ENCODE measurements around the gene C3orf62.

Gene C3orf62

DNA sequence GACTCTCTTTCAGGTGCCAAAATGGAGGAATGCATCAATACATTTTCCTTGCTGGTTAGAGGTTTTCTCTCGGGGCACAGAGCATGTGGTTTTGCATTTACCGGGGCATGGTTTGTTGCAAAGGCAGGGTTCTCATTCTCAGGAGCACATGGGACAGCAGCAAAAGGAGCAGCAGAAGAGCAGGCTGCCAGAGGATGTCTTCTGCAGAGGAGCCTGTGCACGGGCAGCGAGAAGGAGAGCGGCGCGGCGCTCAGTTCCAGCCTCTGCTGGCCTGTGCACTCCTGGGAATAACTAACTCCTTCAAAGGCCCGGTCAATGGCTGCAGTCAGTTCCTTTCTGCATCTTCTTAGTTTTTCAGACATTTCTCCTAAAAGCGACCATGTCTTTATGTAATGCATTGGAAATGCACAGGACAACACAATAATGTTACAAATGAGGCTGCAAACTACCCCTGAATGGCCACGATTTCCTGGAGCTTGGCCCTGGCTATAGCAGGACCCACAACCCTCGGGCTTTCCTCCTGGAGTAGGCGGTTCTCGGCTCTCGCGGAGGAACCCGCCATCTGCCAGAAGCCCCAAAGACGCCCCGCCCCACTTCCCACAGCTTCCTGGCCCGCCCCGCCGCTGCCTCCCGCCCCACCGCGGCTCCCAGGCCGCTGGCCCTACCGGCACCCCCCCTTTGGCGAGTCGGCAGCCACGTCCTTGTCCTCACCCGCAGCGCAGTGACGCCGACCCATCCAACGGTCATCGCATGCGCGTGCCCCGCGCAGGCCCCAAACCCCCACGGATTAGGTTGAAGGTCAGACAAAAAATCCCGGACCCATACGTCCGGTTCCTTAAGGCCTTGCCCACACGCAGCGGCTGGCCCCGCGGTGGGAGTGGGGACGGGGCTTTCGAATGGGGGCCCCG, at the start of gene C3orf62:
Gene C3orf62, minus strand, starts transcription at position 758 of the 908 bp plus-strand sequence. Its CDS starts 360 bp downstream, at position 398.
- peak; percentile 74 for DNase-seq

GRCh38 chr3:49324768-49325167, 47.7 kb upstream of the C3orf62 start:
- no peak for DNase-seq

DNA sequence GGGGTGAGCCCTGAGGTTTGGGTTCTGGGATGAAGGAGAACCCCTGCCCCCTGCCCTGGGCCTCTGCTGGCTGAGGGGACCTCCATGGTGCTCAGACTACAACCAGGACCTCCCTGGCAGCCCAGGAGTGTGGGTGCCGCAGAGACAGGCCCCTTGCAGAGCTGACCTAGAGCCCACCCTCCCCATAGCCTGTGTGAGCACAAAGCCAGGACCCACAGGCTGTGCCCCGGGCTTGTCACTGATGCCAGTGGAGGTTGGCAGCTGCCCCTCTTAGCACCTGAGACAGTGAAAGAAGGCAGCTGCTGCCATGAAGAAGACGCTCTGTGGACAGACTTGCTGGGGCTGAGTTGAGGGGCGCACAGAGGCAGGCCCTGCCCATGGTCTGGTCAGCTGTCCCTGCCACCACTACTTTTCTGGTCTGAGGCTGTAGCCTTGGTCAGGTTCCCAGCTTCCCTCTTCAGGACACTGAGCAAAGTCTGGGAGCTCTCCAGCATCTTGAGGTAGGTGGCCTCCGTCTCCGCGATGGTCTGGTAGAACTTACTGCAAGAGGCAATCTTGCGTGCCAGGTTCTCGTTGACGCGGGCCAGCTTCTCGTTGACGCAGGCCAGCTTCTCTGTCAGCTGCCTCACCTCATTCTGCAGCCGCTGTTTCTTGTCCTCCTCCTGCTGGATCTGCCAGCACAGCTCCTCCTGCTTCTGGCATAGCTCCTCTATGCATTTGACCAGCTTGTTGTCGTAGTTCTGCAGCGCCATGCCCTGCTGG, 39.8 kb upstream of the C3orf62 start:
- DNase-seq, result no peak

- no peak for DNase-seq
Observed at GRCh38 chr3:49313896-49314688, 37.1 kb upstream of the C3orf62 start.

GRCh38 chr3:49311283-49311682, 34.3 kb upstream of the C3orf62 start:
- DNase-seq, result no peak

DNA sequence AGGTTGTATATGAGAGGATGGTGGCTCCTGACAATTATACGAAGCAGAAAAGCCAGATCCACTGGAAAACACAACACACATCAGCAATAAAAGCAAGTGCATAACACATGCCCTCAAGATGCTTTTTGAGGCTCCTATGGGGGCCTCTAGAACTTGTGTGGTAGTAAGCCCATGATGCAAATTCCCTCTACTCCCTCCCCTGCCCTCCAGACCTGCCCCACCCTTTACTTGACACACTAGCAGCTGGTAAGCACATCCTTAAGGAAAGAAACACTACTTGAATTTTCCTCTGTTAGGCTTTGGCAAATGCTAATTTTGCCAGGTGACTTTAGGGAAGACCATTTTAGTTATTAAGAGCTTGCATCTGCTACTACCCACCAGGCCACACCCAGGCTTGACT, 33.6 kb upstream of the C3orf62 start:
- no peak for DNase-seq

- DNase-seq, result no peak
Observed at GRCh38 chr3:49305608-49306007, 28.6 kb upstream of the C3orf62 start.

- no peak for DNase-seq
Observed at GRCh38 chr3:49302613-49303012, 25.6 kb upstream of the C3orf62 start.

- no peak for DNase-seq
Observed at GRCh38 chr3:49300595-49300994, 23.6 kb upstream of the C3orf62 start.

DNA sequence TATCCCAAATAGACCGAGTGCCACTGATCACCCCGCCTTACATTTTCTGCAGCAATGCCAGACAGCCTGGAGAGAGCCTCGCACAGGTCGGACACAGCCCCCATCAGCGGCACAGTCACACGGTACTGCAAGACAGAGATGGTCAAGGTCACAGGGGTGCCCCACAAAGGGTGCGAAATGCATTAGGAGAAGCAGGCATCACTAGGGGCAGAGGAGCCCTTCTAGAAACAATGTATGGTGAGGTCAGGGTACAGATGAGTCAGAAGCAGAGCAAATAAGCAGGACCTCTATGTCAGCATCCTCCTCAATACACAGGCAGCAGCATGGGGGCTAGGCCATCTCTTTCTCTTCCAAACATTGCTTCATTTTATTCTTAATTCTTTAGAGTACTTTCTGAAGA, 21.5 kb upstream of the C3orf62 start:
- no peak for DNase-seq

DNA sequence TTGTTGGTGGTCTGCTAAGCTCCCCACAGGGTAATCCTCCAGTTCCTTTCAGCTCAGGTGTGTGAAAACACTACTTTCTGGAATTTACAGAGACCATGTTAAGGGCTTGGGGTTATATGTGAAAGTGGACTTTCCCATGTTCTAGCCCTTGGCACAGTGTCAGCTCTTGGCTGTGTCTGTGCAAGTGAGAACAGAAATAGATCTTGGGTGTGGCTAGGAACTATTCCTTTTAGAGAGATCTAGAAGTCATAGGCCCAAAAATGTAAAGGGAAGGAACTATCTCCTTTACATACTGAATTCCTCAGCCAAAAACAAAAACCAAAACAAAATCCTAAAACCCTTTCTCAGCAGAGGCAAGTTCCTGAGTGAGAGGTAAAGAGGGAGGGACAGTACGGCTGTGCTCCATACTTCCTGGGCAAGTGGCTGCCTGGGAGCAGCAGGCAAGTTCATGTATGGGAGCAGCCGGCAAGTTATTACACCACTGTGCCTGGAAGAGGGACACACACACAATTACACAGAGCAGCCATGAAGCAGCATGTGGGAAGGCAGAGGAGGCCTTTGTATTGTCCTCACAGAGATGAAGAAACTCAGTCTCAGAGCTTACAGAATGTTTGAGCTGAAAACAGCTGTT, 19.9 kb upstream of the C3orf62 start:
- no peak for DNase-seq

GRCh38 chr3:49295489-49296058, 18.5 kb upstream of the C3orf62 start:
- peak; percentile 35 for DNase-seq

- no peak for DNase-seq
Observed at GRCh38 chr3:49294343-49294742, 17.3 kb upstream of the C3orf62 start.

GRCh38 chr3:49283997-49284396, 7.0 kb upstream of the C3orf62 start:
- DNase-seq, result no peak

- DNase-seq, result no peak
Observed at GRCh38 chr3:49279376-49279775, 2.3 kb upstream of the C3orf62 start.

DNA sequence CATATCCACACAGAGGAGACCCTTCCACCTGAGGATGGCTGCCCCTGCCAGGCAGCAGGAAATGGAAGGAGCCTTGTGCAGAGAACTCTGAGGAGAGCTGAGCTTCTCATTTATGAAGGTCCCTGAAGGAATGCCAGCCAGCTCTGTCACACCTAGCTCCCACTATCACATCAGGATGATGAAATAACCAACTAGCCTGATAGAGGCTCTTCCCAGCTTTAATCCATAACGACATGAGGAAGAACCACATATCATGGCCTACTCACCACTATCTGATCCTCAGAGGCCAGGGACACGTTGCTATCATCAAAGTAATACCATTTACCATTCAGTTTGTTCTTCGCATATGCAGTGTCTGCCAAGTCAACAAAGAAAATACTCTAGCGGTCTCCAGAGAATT, 1.5 kb upstream of the C3orf62 start:
- no peak for DNase-seq

DNA sequence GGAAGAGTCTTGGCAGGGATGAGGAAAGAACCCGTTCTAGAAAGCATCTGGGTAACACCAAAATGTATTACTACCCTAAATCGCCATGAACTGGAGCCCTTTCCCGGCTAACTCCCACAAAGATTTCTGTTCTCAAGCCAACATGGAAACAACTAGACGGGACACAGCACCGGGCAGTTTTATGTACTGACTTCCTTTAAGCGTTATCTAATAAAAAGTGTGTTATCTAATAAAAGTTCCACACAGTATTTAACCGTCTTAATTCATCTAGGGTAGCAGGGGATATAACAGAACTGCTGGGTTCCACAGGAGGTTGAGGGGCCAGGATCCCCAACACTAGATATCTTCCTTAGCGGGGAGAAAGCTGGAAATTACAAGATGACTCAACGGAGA, 347 bp upstream of the C3orf62 start:
- no peak for DNase-seq

DNA sequence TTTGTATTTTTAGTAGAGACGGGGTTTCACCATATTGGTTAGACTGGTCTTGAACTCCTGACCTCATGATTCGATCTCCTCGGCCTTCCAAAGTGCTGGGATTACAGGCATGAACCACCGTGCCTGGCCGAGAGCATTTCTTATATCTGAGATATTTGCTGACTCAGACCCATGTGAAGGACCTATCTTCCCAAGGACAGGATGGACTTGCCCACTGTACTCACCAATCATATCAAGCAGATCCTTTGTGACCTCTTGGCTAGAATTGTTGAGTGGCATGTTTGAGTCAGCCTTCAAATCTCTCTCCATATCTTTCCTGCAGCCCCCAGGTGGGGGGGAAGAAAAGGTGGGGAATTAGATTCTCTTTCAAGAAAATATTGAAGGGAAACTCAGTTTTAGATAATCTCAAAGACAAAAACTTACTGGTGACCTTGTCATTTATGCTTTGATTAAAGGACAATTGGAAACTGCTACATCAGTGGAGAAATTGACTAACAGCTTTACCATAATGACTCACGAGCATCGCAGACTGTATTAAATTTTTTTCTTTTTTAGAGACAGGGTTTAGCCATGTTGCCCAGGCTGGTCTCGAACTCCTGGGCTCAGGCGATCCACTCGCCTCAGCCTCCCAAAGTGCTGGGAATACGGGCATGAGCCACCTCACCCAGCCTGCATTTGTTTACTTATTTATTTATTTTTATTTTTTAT, 3.1 kb downstream of the C3orf62 start:
- no peak for DNase-seq

DNA sequence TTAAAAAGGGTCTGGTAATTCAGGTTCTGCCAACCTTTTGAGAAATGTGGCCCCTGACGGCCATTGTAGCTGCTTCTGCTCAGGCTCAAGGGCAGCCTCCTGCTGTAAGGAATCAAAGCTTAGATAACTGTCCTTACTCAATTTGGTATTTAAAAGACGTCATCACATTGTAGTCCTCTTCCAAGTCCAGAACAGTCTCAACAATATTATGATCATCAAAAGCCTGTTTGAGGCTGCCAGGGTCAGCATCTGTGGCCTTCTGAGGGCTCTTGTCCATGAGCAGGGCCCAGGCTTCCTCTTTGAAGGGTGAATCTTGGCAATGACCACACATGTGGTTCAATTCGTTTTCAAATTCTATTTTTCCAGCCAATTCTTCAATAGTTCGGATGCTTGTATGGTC, 6.0 kb downstream of the C3orf62 start:
- DNase-seq, result no peak

- no peak for DNase-seq
Observed at GRCh38 chr3:49270156-49270500, 6.9 kb downstream of the C3orf62 start.

DNA sequence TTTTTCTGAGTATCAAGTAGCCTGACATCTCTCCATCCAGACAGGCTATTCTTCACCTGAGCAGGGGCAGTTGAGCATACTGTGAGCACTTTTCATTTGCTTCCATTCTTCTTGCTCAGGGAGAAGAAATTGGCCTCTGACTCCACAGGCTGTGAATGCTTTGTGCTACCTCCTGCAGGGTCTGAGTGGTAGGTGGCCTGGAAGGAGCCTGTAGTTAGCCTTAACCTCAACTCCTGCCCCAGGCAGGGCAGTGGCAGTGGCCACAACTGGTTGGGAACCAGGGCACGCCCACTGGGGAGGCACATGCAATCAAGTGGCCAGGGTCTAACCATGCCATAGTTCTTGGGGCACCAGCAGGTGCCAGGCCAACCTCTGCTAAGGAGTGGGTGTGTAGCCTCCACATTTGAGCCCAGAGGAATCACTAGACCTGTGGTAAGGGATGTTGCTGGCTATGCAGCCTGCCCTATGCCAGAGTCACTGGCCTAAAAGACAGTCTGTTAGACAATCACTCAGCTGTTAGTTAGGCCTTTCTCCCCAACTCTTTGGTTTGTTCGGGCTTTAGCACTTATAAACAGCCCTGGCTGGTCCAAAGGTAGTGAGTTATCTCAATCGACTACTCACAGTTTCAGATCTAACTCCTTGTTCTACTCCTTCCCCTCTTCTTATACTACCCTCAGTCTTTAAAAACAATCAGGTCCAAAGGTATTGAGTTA, 7.4 kb downstream of the C3orf62 start:
- no peak for DNase-seq

All from MV-4-11 (cell line).